Endothelial cell of umbilical vein (primary cell): ENCODE results near the gene CAPN8. TPM values are rescaled to one million over a fixed set of nuclear protein-coding genes. Genes with fewer than 3 reads are reported as not detected.

Source experiments
- BruUV-seq: library from RNA; stranded (reverse); fragments of 400-500 nt; replicated peaks from 2 replicates; lab custom pipeline; 2021; lab: Mats Ljungman, UMichigan
- CTCF ChIA-PET: fragments of 300-600, 350-600 bp; sonication (Branson Sonifier 250); formaldehyde crosslinking; loops from one replicate; lab custom pipeline; 2021; ENCODE audit warnings: antibody characterized with exemption, inconsistent platforms; lab: Charles Lee
- POLR2A ChIA-PET: fragments of 300-600, 350-600 bp; sonication (Branson Sonifier 250); formaldehyde crosslinking; loops from one replicate; lab custom pipeline; 2021; ENCODE audit warnings: antibody characterized with exemption, inconsistent platforms; lab: Charles Lee
- DNase-seq: peaks from one replicate; pipeline ENCODE4 v3.0.0-alpha.2; 2011; ENCODE audit warnings: low read depth, low spot score
- FAIRE-seq: peaks from 2 replicates; lab custom pipeline; 2011; peaks lifted over from hg19 to GRCh38; lab: Jason Lieb, UNC
- H2AFZ ChIP-seq: 2 replicates; pipeline ENCODE4 v1.6.0; 2012; ENCODE audit warnings: low read depth, low read length, control low read depth, inconsistent platforms
- H3K27ac ChIP-seq: 2 replicates; pipeline ENCODE4 v1.5.1; 2011; ENCODE audit warnings: low read depth, mild to moderate bottlenecking, control low read depth, low read length, moderate library complexity; ENCODE audit not compliant: insufficient read depth
- H3K27me3 ChIP-seq, 2 experiments: 2 replicates each; pipeline versions ENCODE4 v1.6.0 to v1.6.1; 2011; ENCODE audit warnings: low read length in 2 of 2, mixed read lengths in 1 of 2; ENCODE audit not compliant: control insufficient read depth in 2 of 2, insufficient read depth in 2 of 2
- H3K36me3 ChIP-seq, 2 experiments: 2 replicates in 1 of 2; 3 replicates in 1 of 2; pipeline ENCODE4 v1.5.1; 2011; ENCODE audit warnings: low read length in 2 of 2, mild to moderate bottlenecking in 1 of 2, moderate library complexity in 1 of 2; ENCODE audit not compliant: control insufficient read depth in 2 of 2, insufficient read depth in 2 of 2; ENCODE audit errors: extremely low read depth in 1 of 2
- H3K4me1 ChIP-seq: 3 replicates; pipeline ENCODE4 v1.5.1; 2011; ENCODE audit warnings: mild to moderate bottlenecking, low read length; ENCODE audit not compliant: control insufficient read depth, insufficient read depth; ENCODE audit errors: extremely low read depth
- H3K4me2 ChIP-seq: 2 replicates; pipeline ENCODE4 v1.6.1; 2011; ENCODE audit warnings: low read length, control low read depth, mixed read lengths; ENCODE audit not compliant: insufficient read depth
- H3K4me3 ChIP-seq, 3 experiments: fragments of 200-600 bp in 1 of 3; sonication (generic), shearing (Covaris generic) in 1 of 3; replicated peaks in 1 of 3; 2 replicates each; pipeline ENCODE4 v1.5.1; 2011 to 2016; ENCODE audit warnings: control low read depth in 3 of 3, low read length in 3 of 3, mild to moderate bottlenecking in 2 of 3, inconsistent platforms in 1 of 3, low read depth in 1 of 3, moderate library complexity in 1 of 3; ENCODE audit not compliant: insufficient read depth in 1 of 3
- H3K79me2 ChIP-seq: 2 replicates; pipeline ENCODE4 v1.6.0; 2012; ENCODE audit warnings: low read length, inconsistent platforms; ENCODE audit not compliant: control insufficient read depth, insufficient read depth
- H3K9ac ChIP-seq: replicated peaks from 2 replicates; pipeline ENCODE3; 2011; ENCODE audit warnings: low read length, control low read depth; ENCODE audit not compliant: insufficient read depth; ENCODE audit errors: extremely low read depth
- H3K9me1 ChIP-seq: replicated peaks from 3 replicates; pipeline ENCODE4 v1.6.0; 2011; ENCODE audit warnings: mild to moderate bottlenecking, low read length; ENCODE audit not compliant: control insufficient read depth, insufficient read depth; ENCODE audit errors: extremely low read depth
- H3K9me3 ChIP-seq: replicated peaks from 2 replicates; pipeline ENCODE4 v1.5.1; 2012; ENCODE audit warnings: low read length, inconsistent platforms; ENCODE audit not compliant: control insufficient read depth, insufficient read depth
- H4K20me1 ChIP-seq: replicated peaks from 2 replicates; pipeline ENCODE3; 2011; ENCODE audit warnings: mild to moderate bottlenecking, low read length; ENCODE audit not compliant: control insufficient read depth, insufficient read depth; ENCODE audit errors: extremely low read depth
- EZH2 ChIP-seq: IDR thresholded peaks from 2 replicates; pipeline ENCODE4 v1.6.1; 2012; ENCODE audit warnings: borderline replicate concordance, low read depth, mild to moderate bottlenecking, moderate library complexity, low read length, inconsistent platforms; ENCODE audit not compliant: severe bottlenecking
- FOS ChIP-seq: IDR thresholded peaks from 2 replicates; pipeline ENCODE4 v1.6.1; 2011; ENCODE audit warnings: mild to moderate bottlenecking, low read length, moderate library complexity, borderline replicate concordance; ENCODE audit not compliant: insufficient read depth
- GATA2 ChIP-seq: IDR thresholded peaks from 2 replicates; pipeline ENCODE4 v1.7.0; 2011; ENCODE audit warnings: low read depth, mild to moderate bottlenecking, moderate library complexity, mixed read lengths, low read length; ENCODE audit not compliant: insufficient read length, insufficient read depth
- JUN ChIP-seq: IDR thresholded peaks from 2 replicates; pipeline ENCODE4 v1.6.1; 2011; ENCODE audit warnings: borderline replicate concordance, low read depth; ENCODE audit not compliant: insufficient read length, insufficient read depth
- MYC ChIP-seq: IDR thresholded peaks from one replicate; pipeline ENCODE4 v1.6.1; 2011; ENCODE audit warnings: mild to moderate bottlenecking, low read depth, low read length
- POLR2A ChIP-seq: IDR thresholded peaks from 2 replicates; pipeline ENCODE4 v1.6.1; 2012; ENCODE audit warnings: low read depth, mild to moderate bottlenecking, control low read depth, low read length
- POLR2AphosphoS5 ChIP-seq: IDR thresholded peaks from 2 replicates; pipeline ENCODE4 v1.6.1; 2012; ENCODE audit warnings: low read depth, mild to moderate bottlenecking, control low read depth, low read length, moderate library complexity; ENCODE audit not compliant: insufficient read depth
- dilution Hi-C: fragments of 300-500 bp; cut with MboI; formaldehyde crosslinking; loops from one replicate; pipeline ENCODE4 v1.15.0; 2019; ENCODE audit warnings: low sequenced_read_pairs; ENCODE audit not compliant: extremely low pct_ligation_motif_present
- intact Hi-C: fragments of 100-400 bp; cut with micrococcal nuclease; formaldehyde crosslinking; loops from one replicate; pipeline ENCODE4 v1.10.0; 2022
- polyA plus RNA-seq, 4 experiments: library from polyadenylated mRNA; depleted of rRNA in 3 of 4; stranded (reverse) in 3 of 4; unstranded in 1 of 4; fragments of >200 nt; gene quantifications; 2 replicates each; pipeline versions ENCODE4 v1.2.1 to v1.2.3, GENCODE V29; 2011 to 2012; ENCODE audit warnings: missing spikeins in 1 of 4
- total RNA-seq: library from RNA; stranded (reverse); gene quantifications from 2 replicates; pipeline ENCODE4 v1.2.3, GENCODE V29; 2021
- TF ChIP-seq, protein P1 (sequence below): IDR thresholded peaks from 2 replicates; pipeline ENCODE4 v1.6.1; 2011; ENCODE audit not compliant: insufficient read depth, insufficient read length
- TF ChIP-seq, protein P2 (sequence below), 2 donors: IDR thresholded peaks; 1 replicate in 1 of 2; 2 replicates in 1 of 2; pipeline ENCODE4 v1.5.1; 2011; ENCODE audit warnings: low read length in 2 of 2, mild to moderate bottlenecking in 2 of 2, moderate library complexity in 2 of 2, control low read depth in 1 of 2, inconsistent platforms in 1 of 2, low read depth in 1 of 2; ENCODE audit not compliant: insufficient read depth in 1 of 2; ENCODE audit errors: extremely low read depth in 1 of 2

CAPN8 gene
- total and polyA plus RNA-seq, 2 donors (not counting 3 experiments of a cell fraction or from before 2014, with no cell fraction given), result not detected

DNA sequence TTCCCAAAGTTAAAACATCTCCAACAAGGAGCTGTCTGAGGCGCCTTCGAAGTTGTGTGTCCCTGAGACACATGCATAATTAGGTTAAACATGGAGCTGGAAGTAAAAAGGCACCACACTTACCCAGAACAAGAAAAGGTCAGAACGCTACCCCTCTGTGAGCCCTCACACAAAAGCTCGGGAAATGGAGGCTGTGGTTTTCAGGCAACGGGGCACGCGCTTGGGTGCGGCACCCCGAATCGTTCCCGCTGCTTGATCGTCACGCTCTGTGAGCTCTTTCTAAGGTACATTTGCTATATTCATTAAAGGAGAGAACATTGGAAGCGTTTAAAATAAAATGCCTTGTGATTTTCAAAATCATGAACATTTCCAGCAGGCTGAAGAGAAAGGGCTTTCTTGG, 12.5 kb downstream of the CAPN8 start:
- no peak for FAIRE-seq
- H3K4me1 ChIP-seq, result no peaks in the 10 kb centered on the region
- no peaks in the 10 kb centered on the region for H3K36me3 ChIP-seq
- H2AFZ ChIP-seq, result no peak overlapping the region
- no peaks in the 10 kb centered on the region for H3K79me2 ChIP-seq
- intact Hi-C loops (no loop called here), dilution Hi-C loops (no loop called here)
- BruUV-seq, result no TSS peak
- DNase-seq, result no peak
- no peak overlapping the region for H3K27ac ChIP-seq
- no peaks in the 10 kb centered on the region for H4K20me1 ChIP-seq
- no peak overlapping the region for H3K4me3 ChIP-seq
- H3K27me3 ChIP-seq, result no peaks in the 10 kb centered on the region
- ChIA-PET CTCF (no interaction called here), POLR2A (no interaction called here)
- H3K9ac ChIP-seq, result no peak overlapping the region
- no peaks in the 10 kb centered on the region for H3K9me1 ChIP-seq
- TF ChIP-seq MYC (no peak), POLR2A (no peak), GATA2 (no peak), POLR2AphosphoS5 (no peak), EZH2 (no peak), JUN (no peak), FOS (no peak)
- TF ChIP-seq, protein P1, sequence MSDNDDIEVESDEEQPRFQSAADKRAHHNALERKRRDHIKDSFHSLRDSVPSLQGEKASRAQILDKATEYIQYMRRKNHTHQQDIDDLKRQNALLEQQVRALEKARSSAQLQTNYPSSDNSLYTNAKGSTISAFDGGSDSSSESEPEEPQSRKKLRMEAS, result no peak
- TF ChIP-seq, protein P2, sequence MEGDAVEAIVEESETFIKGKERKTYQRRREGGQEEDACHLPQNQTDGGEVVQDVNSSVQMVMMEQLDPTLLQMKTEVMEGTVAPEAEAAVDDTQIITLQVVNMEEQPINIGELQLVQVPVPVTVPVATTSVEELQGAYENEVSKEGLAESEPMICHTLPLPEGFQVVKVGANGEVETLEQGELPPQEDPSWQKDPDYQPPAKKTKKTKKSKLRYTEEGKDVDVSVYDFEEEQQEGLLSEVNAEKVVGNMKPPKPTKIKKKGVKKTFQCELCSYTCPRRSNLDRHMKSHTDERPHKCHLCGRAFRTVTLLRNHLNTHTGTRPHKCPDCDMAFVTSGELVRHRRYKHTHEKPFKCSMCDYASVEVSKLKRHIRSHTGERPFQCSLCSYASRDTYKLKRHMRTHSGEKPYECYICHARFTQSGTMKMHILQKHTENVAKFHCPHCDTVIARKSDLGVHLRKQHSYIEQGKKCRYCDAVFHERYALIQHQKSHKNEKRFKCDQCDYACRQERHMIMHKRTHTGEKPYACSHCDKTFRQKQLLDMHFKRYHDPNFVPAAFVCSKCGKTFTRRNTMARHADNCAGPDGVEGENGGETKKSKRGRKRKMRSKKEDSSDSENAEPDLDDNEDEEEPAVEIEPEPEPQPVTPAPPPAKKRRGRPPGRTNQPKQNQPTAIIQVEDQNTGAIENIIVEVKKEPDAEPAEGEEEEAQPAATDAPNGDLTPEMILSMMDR (IDR thresholded peaks at IDR 0.05; ENCODE audit: extremely low read depth in 1 of 2, insufficient read depth in 1 of 2, low read depth in 1 of 2, low read length in 2 of 2), result no peak
- H3K4me2 ChIP-seq, result no peak overlapping the region
- no peaks in the 10 kb centered on the region for H3K9me3 ChIP-seq
